AG04450 (cell line): ENCODE results near the gene PTPN18. TPM values are rescaled to one million over a fixed set of nuclear protein-coding genes. Genes with fewer than 3 reads are reported as not detected.

Source experiments
- CTCF ChIA-PET: fragments of 300-600, 350-600 bp; formaldehyde crosslinking; extraction: SDS; loops from one replicate; lab custom pipeline; 2022; ENCODE audit warnings: antibody characterized with exemption, inconsistent platforms; lab: Charles Lee
- POLR2A ChIA-PET: fragments of 350-600 bp; formaldehyde crosslinking; extraction: SDS; loops from one replicate; lab custom pipeline; 2021; ENCODE audit warnings: antibody characterized with exemption, inconsistent platforms; lab: Yijun Ruan, JAX
- DNase-seq: peaks from one replicate; pipeline ENCODE4 v3.0.0-alpha.2; 2011; ENCODE audit warnings: low read depth, low spot score
- H3K27ac ChIP-seq: one replicate; pipeline ENCODE4 v1.5.1; 2012; ENCODE audit warnings: low read depth, low read length, control low read depth
- H3K27me3 ChIP-seq: one replicate; pipeline ENCODE4 v1.6.0; 2012; ENCODE audit warnings: low read length; ENCODE audit not compliant: control insufficient read depth, insufficient read depth
- H3K4me3 ChIP-seq: 2 replicates; pipeline ENCODE4 v1.5.1; 2011; ENCODE audit warnings: mild to moderate bottlenecking, low read depth, low read length, control low read depth
- H3K9me3 ChIP-seq: 2 replicates; pipeline ENCODE4 v1.5.1; 2012; ENCODE audit warnings: low read length; ENCODE audit not compliant: control insufficient read depth, insufficient read depth
- polyA plus RNA-seq: library from polyadenylated mRNA; depleted of rRNA; stranded (reverse); fragments of >200 nt; gene quantifications from 2 replicates; pipeline ENCODE4 v1.2.3, GENCODE V29; 2011
- TF ChIP-seq, protein P1 (sequence below): IDR thresholded peaks from 2 replicates; pipeline ENCODE4 v1.5.1; 2011; ENCODE audit warnings: low read depth, low read length, control low read depth, inconsistent platforms

PTPN18 gene
- polyA plus RNA-seq, 1 experiment, result 10.1 TPM

DNA sequence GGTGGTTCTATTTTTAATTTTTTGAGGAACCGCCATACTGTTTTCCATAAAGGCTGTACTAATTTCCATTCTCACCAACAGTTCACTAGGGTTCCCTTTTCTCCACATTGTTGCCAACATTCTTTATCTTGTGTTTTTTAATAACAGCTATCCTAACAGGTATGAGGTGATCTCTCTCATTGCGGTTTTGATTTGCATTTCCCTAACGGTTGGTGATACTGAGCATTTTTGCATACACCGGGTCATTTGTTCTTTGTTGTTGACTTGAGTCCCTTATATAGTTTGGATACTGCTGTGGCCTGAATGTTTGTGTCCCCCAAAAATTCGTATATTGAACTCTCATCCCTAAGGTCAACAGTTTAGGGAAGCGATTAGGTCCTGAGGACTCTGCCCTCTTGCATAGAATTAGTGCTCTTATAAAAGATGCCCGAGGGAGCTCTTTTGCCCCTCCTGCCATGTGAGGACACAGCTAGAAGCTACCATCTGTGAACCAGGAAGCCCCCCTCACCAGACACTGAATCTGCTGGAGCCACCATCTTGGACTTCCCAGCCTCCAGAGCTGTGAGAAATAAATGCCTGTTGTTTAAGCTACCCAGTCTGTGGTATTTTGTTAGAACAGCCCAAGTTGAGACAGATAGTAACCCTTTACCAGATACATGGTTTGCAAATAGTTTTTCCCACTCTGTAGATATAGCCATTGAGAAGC lies 8.5 kb upstream of the PTPN18 start:
- TF ChIP-seq, protein P1, sequence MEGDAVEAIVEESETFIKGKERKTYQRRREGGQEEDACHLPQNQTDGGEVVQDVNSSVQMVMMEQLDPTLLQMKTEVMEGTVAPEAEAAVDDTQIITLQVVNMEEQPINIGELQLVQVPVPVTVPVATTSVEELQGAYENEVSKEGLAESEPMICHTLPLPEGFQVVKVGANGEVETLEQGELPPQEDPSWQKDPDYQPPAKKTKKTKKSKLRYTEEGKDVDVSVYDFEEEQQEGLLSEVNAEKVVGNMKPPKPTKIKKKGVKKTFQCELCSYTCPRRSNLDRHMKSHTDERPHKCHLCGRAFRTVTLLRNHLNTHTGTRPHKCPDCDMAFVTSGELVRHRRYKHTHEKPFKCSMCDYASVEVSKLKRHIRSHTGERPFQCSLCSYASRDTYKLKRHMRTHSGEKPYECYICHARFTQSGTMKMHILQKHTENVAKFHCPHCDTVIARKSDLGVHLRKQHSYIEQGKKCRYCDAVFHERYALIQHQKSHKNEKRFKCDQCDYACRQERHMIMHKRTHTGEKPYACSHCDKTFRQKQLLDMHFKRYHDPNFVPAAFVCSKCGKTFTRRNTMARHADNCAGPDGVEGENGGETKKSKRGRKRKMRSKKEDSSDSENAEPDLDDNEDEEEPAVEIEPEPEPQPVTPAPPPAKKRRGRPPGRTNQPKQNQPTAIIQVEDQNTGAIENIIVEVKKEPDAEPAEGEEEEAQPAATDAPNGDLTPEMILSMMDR, result no peak
- no peaks in the 10 kb centered on the region for H3K27me3 ChIP-seq
- H3K9me3 ChIP-seq, result no peaks in the 10 kb centered on the region; the same call in 1 of the 2 replicates
- no peak overlapping the region for H3K4me3 ChIP-seq
- POLR2A ChIA-PET, result no interaction called here
- no peak overlapping the region for H3K27ac ChIP-seq
- CTCF ChIA-PET, result interaction anchor here (2.2 kb wide), 1 partner anchor 26 kb away, joined by 7 read pairs; no protein-coding TSS in a partner anchor
- no peak for DNase-seq

DNA sequence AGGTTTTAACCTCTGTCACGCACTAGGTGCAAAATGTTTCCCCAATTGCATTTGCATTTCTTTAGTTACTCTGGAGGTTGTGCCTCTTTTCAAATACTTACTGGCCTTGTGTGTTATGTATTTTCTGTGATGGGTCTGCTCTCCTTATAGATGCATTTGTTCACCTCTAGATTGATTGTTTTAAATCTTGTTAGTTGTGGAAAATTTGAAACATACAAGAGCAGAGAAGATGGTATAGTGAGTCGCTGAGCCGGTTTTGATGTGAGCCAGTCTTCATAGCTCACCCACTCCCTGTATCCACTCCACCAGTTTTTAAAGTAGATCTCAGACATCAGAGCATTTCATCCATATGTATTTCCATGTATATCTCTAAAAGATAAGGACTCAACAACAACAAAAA lies 6.7 kb upstream of the PTPN18 start:
- Histone ChIP-seq H3K27ac (no peak overlapping the region), H3K9me3 (no peaks in the 10 kb centered on the region), H3K27me3 (no peaks in the 10 kb centered on the region), H3K4me3 (no peak overlapping the region)
- POLR2A ChIA-PET, result no interaction called here
- TF ChIP-seq, protein P1, result no peak
- no peak for DNase-seq
- CTCF ChIA-PET, result interaction anchor here (1.5 kb wide), 1 partner anchor 24 kb away, joined by 3 read pairs; no protein-coding TSS in a partner anchor

DNA sequence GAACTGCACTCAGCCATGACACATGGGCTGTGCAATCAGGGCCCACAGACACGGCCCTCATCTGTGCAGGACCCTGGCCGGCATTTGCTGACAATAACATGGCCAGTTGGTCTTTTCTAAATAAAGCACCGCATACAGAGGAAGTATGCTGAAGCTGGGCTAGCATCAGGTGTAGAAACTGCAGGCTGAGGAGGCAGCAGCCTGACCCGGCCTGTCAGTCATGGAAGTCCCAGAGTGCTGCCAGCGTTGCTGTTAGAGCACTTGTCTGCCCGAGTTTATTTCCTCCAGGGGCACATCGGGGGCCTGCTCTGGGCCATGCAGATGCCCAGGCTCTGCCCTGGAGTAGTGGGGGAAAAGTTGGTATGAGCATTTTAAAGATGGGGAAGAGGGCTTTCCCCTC lies 4.1 kb upstream of the PTPN18 start:
- CTCF ChIA-PET, result interaction anchor here (0.9 kb wide), 1 partner anchor 22 kb away, joined by 3 read pairs; no protein-coding TSS in a partner anchor
- Histone ChIP-seq H3K9me3 (no peaks in the 10 kb centered on the region), H3K27me3 (no peaks in the 10 kb centered on the region), H3K4me3 (no peak overlapping the region), H3K27ac (no peak overlapping the region)
- POLR2A ChIA-PET, result no interaction called here
- TF ChIP-seq, protein P1, result no peak
- no peak for DNase-seq

DNA sequence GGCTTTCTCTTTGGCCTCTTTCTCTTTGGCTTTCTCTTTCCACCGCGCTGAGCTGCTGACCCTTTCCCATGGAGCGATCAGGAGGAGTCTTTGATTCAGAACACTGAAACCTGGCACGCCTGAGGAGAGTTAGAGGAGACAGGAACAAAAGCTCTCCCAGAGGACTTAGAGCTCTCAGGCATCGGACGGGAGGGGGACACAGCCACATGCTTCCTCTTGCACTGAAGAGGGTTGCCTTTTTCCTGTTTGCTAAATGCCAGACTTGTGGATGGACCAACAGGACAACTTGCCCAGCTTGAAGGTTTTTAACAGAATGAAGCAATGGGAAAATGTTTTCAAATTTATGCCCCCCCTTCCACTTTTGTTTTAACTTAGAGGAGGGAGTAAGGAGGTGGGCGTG lies 3.6 kb upstream of the PTPN18 start:
- no peak for DNase-seq

More for the DNA sequence above, 3.6 kb upstream of the PTPN18 start:
- POLR2A ChIA-PET, result no interaction called here
- Histone ChIP-seq H3K27ac (no peak overlapping the region), H3K27me3 (no peaks in the 10 kb centered on the region), H3K4me3 (no peak overlapping the region), H3K9me3 (no peaks in the 10 kb centered on the region)
- CTCF ChIA-PET, result interaction anchor here (0.9 kb wide), 1 partner anchor 21 kb away, joined by 3 read pairs; no protein-coding TSS in a partner anchor
- TF ChIP-seq, protein P1, result no peak
